D341Med (cell line): ENCODE data around the gene RYR2.
"Not testable (repeated sequence)": the region's sequence is repeated elsewhere in the genome, so short reads cannot be mapped to it uniquely, and the experiment has no call there.

ENCODE experiments used
- DNase-seq: peaks from one replicate; pipeline ENCODE4 v3.0.0; 2012; ENCODE audit warnings: low spot score

Gene RYR2

GRCh38 chr1:237145379-237146135, 103.6 kb downstream of the RYR2 start:
- DNase-seq: no peak

- DNase-seq: no peak
Observed at GRCh38 chr1:237146241-237146640, 104.3 kb downstream of the RYR2 start.

- DNase-seq: no peak
Observed at GRCh38 chr1:237149857-237150256, 107.9 kb downstream of the RYR2 start.

GRCh38 chr1:237151979-237152378, 110.0 kb downstream of the RYR2 start:
- DNase-seq: not testable (repeated sequence)

- no peak for DNase-seq
Observed at GRCh38 chr1:237152506-237153335, 110.7 kb downstream of the RYR2 start.

GRCh38 chr1:237154157-237154556, 112.2 kb downstream of the RYR2 start:
- DNase-seq: no peak

- DNase-seq: no peak
Observed at GRCh38 chr1:237164406-237165352, 122.7 kb downstream of the RYR2 start.

GRCh38 chr1:237166086-237166485, 124.1 kb downstream of the RYR2 start:
- DNase-seq: no peak

GRCh38 chr1:237166593-237167101, 124.7 kb downstream of the RYR2 start:
- no peak for DNase-seq

- DNase-seq: no peak
Observed at GRCh38 chr1:237170149-237170548, 128.2 kb downstream of the RYR2 start.

- DNase-seq: no peak
Observed at GRCh38 chr1:237171454-237172117, 129.6 kb downstream of the RYR2 start.

GRCh38 chr1:237172118-237172485, 130.1 kb downstream of the RYR2 start:
- no peak for DNase-seq

GRCh38 chr1:237179503-237179902, 137.5 kb downstream of the RYR2 start:
- no peak for DNase-seq

- DNase-seq: no peak
Observed at GRCh38 chr1:237180256-237180655, 138.3 kb downstream of the RYR2 start.

GRCh38 chr1:237181743-237182317, 139.8 kb downstream of the RYR2 start:
- no peak for DNase-seq

- DNase-seq: no peak
Observed at GRCh38 chr1:237183963-237184540, 142.1 kb downstream of the RYR2 start.

- no peak for DNase-seq
Observed at GRCh38 chr1:237186675-237187074, 144.7 kb downstream of the RYR2 start.

- DNase-seq: no peak
Observed at GRCh38 chr1:237187842-237188241, 145.9 kb downstream of the RYR2 start.

- DNase-seq: no peak
Observed at GRCh38 chr1:237191403-237191802, 149.4 kb downstream of the RYR2 start.
